Esophagus squamous epithelium (tissue), 4 donors: ENCODE results near the gene ASMTL.

Experiments used
- CTCF ChIP-seq, 6 experiments: fragments of 450-650 bp in 4 of 6; fragments of 200-600 bp in 2 of 6; sonication (generic) in 2 of 6; IDR thresholded peaks; one replicate each; pipeline ENCODE4 v1.5.1; 2016 to 2019; ENCODE audit warnings: antibody characterized with exemption in 6 of 6, mild to moderate bottlenecking in 4 of 6, moderate library complexity in 4 of 6
- POLR2A ChIP-seq, 4 donors: fragments of 450-650 bp; IDR thresholded peaks; one replicate each; pipeline ENCODE4 v1.6.1; 2017; ENCODE audit warnings: antibody characterized with exemption in 4 of 4, mild to moderate bottlenecking in 4 of 4, moderate library complexity in 3 of 4

DNA sequence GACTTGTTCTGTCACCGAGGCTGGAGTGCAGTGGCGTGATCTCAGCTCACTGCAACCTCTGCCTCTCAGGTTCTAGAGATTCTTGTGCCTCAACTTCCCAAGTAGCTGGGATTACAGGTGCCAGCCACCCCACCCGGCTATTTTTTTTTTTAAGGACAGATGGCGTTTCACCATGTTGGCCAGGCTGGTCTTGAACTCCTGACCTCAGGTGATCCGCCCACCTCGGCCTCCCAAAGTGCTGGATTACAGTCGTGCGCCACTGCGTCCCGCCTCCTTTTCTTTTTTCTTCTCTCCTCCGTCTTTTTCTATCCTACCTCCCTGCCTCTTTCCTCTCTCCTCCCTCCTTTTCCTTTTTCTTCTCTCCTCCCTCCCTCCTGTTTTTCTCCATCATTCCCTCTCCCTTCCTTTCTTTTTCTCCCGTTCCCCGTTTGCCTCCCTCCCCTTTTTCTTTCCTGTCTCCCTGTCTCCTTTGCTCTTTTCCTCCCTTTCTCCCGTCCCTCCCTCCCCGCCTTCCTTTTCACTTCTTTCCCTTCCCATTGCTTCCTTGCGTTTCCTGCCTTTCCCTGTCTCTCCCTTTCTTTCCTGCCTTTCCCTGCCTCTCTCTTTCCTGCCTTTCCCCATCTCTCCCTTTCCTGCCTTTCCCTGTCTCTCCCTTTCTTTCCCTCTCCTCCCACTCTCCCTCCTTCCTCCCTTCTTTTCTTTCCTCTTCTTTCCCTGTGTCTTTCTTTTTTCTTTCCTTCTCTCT is 58.7 kb downstream of the ASMTL start:
- no peak for TF ChIP-seq CTCF (IDR thresholded peaks at IDR 0.05)
- no peak for TF ChIP-seq POLR2A (IDR thresholded peaks at IDR 0.05)
